ENCODE results near the gene SYNE2. TPM values are rescaled to one million over a fixed set of nuclear protein-coding genes. Genes with fewer than 3 reads are reported as not detected.

The SYNE2 gene
- total RNA-seq, 1 donor from 2014 or later = 5.7 TPM

DNA sequence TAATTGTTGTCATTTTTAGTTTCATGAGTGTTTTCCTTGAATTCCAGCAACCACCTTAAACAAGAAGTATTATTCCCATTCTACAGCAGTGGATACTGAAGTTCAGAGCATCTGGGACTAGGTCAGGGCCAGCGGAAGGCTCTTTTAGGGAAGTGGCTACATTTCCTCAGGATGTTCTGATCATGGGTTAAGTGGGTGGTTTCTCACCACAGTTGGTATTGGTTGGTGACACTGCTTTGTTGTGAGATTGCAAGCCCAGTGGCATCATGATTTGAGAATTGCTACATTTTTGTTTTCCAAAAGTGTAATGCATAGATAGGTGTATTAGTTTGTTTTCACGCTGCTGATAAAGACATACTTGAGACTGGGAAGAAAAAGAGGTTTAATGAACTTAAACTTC lies 47.1 kb downstream of the SYNE2 start:
- H3K36me3 Mint-ChIP-seq (ENCODE audit: low read depth, unreplicated experiment) = no peaks in the 10 kb centered on the region
- TF ChIP-seq EZH2 (IDR thresholded peaks at IDR 0.05; ENCODE audit: insufficient read depth, low read length) = no peak
- TF ChIP-seq, protein P1, sequence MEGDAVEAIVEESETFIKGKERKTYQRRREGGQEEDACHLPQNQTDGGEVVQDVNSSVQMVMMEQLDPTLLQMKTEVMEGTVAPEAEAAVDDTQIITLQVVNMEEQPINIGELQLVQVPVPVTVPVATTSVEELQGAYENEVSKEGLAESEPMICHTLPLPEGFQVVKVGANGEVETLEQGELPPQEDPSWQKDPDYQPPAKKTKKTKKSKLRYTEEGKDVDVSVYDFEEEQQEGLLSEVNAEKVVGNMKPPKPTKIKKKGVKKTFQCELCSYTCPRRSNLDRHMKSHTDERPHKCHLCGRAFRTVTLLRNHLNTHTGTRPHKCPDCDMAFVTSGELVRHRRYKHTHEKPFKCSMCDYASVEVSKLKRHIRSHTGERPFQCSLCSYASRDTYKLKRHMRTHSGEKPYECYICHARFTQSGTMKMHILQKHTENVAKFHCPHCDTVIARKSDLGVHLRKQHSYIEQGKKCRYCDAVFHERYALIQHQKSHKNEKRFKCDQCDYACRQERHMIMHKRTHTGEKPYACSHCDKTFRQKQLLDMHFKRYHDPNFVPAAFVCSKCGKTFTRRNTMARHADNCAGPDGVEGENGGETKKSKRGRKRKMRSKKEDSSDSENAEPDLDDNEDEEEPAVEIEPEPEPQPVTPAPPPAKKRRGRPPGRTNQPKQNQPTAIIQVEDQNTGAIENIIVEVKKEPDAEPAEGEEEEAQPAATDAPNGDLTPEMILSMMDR (IDR thresholded peaks at IDR 0.05; ENCODE audit: insufficient read depth, low read depth, low read length) = no peak
- no peak overlapping the region for H3K27ac ChIP-seq (ENCODE audit: low read depth, low read length)
- H3K4me3 ChIP-seq (ENCODE audit: insufficient read depth, low read depth, low read length) = no peak overlapping the region
- H2AFZ ChIP-seq (ENCODE audit: low read depth, low read length) = no peak overlapping the region
- peaks cover 19% of the 10 kb centered on the region for H3K4me1 Mint-ChIP-seq (ENCODE audit: low read depth, unreplicated experiment)
- H3K79me2 ChIP-seq (ENCODE audit: insufficient read depth, low read length) = no peaks in the 10 kb centered on the region
- H3K9ac ChIP-seq (ENCODE audit: low read length) = no peak overlapping the region
- no peaks in the 10 kb centered on the region for H3K27me3 ChIP-seq (ENCODE audit: insufficient read depth, low read length)
- H3K4me3 Mint-ChIP-seq (ENCODE audit: unreplicated experiment) = no peak overlapping the region
- no peaks in the 10 kb centered on the region for H4K20me1 ChIP-seq (ENCODE audit: insufficient read depth, low read length)
- peaks cover 21% of the 10 kb centered on the region for H3K4me1 ChIP-seq (ENCODE audit: insufficient read depth, low read length)
- DNase-seq (ENCODE audit: low read depth) (no peak), FAIRE-seq (no peak)
- H3K9me3 ChIP-seq (ENCODE audit: insufficient read depth, low read depth, low read length) = no peaks in the 10 kb centered on the region
- no peaks in the 10 kb centered on the region for H3K27me3 Mint-ChIP-seq (ENCODE audit: low read depth, unreplicated experiment)
- H3K27ac Mint-ChIP-seq (ENCODE audit: unreplicated experiment) = no peak overlapping the region
- H3K9me3 Mint-ChIP-seq (ENCODE audit: unreplicated experiment) = no peaks in the 10 kb centered on the region
- H3K4me2 ChIP-seq (ENCODE audit: low read length) = no peak overlapping the region
- no peaks in the 10 kb centered on the region for H3K36me3 ChIP-seq (ENCODE audit: insufficient read depth, low read length)

DNA sequence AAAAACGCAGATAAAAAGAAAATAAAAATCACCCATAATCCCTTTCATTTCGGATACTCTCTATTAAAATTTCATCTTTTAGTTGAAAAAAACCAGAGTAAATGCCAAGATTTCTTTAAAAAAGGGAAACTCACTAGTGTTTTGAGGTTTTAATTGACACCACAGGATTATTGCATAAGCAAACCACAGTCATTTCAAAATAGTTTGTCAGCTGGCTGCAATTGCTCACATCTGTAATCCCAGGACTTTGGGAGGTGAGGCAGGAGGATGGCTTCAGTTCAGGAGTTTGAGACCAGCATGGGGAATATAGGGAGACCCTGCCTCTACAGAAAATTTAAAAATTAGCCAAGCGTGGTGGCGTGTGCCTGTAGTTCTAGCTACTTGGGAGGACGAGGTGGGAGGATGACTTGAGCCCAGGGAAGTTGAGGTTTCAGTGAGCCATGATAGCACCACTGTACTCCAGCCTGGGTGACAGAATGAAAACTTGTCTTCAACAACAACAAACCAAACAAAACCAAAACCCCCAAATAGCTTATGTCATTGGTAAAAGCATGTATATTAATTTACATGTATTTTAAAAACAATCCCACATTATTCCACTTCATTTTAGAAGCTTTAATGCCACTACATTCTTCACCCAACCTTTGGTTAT lies 48.8 kb downstream of the SYNE2 start:
- Mint-ChIP-seq H3K27ac (ENCODE audit: unreplicated experiment) (no peak overlapping the region), H3K9me3 (ENCODE audit: unreplicated experiment) (no peaks in the 10 kb centered on the region), H3K4me1 (ENCODE audit: low read depth, unreplicated experiment) (peaks cover 13% of the 10 kb centered on the region), H3K36me3 (ENCODE audit: low read depth, unreplicated experiment) (no peaks in the 10 kb centered on the region), H3K27me3 (ENCODE audit: low read depth, unreplicated experiment) (no peaks in the 10 kb centered on the region), H3K4me3 (ENCODE audit: unreplicated experiment) (no peak overlapping the region)
- no peak for FAIRE-seq
- peaks cover 12% of the 10 kb centered on the region for H3K4me1 ChIP-seq (ENCODE audit: insufficient read depth, low read length)
- DNase-seq (ENCODE audit: low read depth) = peak; percentile 60
- H3K79me2 ChIP-seq (ENCODE audit: insufficient read depth, low read length) = no peaks in the 10 kb centered on the region
- H4K20me1 ChIP-seq (ENCODE audit: insufficient read depth, low read length) = no peaks in the 10 kb centered on the region
- no peaks in the 10 kb centered on the region for H3K36me3 ChIP-seq (ENCODE audit: insufficient read depth, low read length)
- TF ChIP-seq, protein P1 (IDR thresholded peaks at IDR 0.05; ENCODE audit: insufficient read depth, low read depth, low read length) = no peak
- no peak for TF ChIP-seq EZH2 (IDR thresholded peaks at IDR 0.05; ENCODE audit: insufficient read depth, low read length)
- no peak overlapping the region for H3K27ac ChIP-seq (ENCODE audit: low read depth, low read length)
- H3K4me3 ChIP-seq (ENCODE audit: insufficient read depth, low read depth, low read length) = no peak overlapping the region
- H3K27me3 ChIP-seq (ENCODE audit: insufficient read depth, low read length) = no peaks in the 10 kb centered on the region
- H3K4me2 ChIP-seq (ENCODE audit: low read length) = no peak overlapping the region
- H3K9me3 ChIP-seq (ENCODE audit: insufficient read depth, low read depth, low read length) = no peaks in the 10 kb centered on the region
- no peak overlapping the region for H3K9ac ChIP-seq (ENCODE audit: low read length)
- H2AFZ ChIP-seq (ENCODE audit: low read depth, low read length) = no peak overlapping the region

GRCh38 chr14:63902375-63902976 lies 49.7 kb downstream of the SYNE2 start:
- no peaks in the 10 kb centered on the region for H3K27me3 ChIP-seq (ENCODE audit: insufficient read depth, low read length)
- FAIRE-seq (no peak), DNase-seq (ENCODE audit: low read depth) (no peak)
- no peak overlapping the region for H3K4me2 ChIP-seq (ENCODE audit: low read length)
- no peak overlapping the region for H3K4me3 ChIP-seq (ENCODE audit: insufficient read depth, low read depth, low read length)
- H3K27me3 Mint-ChIP-seq (ENCODE audit: low read depth, unreplicated experiment) = no peaks in the 10 kb centered on the region
- no peaks in the 10 kb centered on the region for H4K20me1 ChIP-seq (ENCODE audit: insufficient read depth, low read length)
- H3K36me3 ChIP-seq (ENCODE audit: insufficient read depth, low read length) = no peaks in the 10 kb centered on the region
- H3K27ac ChIP-seq (ENCODE audit: low read depth, low read length) = no peak overlapping the region
- H3K27ac Mint-ChIP-seq (ENCODE audit: unreplicated experiment) = no peak overlapping the region
- peaks cover 5% of the 10 kb centered on the region for H3K4me1 ChIP-seq (ENCODE audit: insufficient read depth, low read length)
- peaks cover 7% of the 10 kb centered on the region for H3K4me1 Mint-ChIP-seq (ENCODE audit: low read depth, unreplicated experiment)
- H3K79me2 ChIP-seq (ENCODE audit: insufficient read depth, low read length) = no peaks in the 10 kb centered on the region
- no peaks in the 10 kb centered on the region for H3K9me3 ChIP-seq (ENCODE audit: insufficient read depth, low read depth, low read length)
- no peaks in the 10 kb centered on the region for H3K9me3 Mint-ChIP-seq (ENCODE audit: unreplicated experiment)
- H3K4me3 Mint-ChIP-seq (ENCODE audit: unreplicated experiment) = no peak overlapping the region
- H3K9ac ChIP-seq (ENCODE audit: low read length) = no peak overlapping the region
- TF ChIP-seq, protein P1 (IDR thresholded peaks at IDR 0.05; ENCODE audit: insufficient read depth, low read depth, low read length) = no peak
- no peak for TF ChIP-seq EZH2 (IDR thresholded peaks at IDR 0.05; ENCODE audit: insufficient read depth, low read length)
- H2AFZ ChIP-seq (ENCODE audit: low read depth, low read length) = no peak overlapping the region
- no peaks in the 10 kb centered on the region for H3K36me3 Mint-ChIP-seq (ENCODE audit: low read depth, unreplicated experiment)

All from astrocyte (in vitro differentiated cells and primary cell).